ENCODE measurements around the gene INSL3. TPM values are rescaled to one million over a fixed set of nuclear protein-coding genes. Genes with fewer than 3 reads are reported as not detected.
"Not testable (repeated sequence)": the region's sequence is repeated elsewhere in the genome, so short reads cannot be mapped to it uniquely, and the experiment has no call there.

INSL3 gene
- polyA plus RNA-seq, 1 donor from 2014 or later, result not detected

- TF ChIP-seq SMC3 (conservative IDR thresholded peaks at IDR 0.05; ENCODE audit: poor library complexity), result no peak
Measured at GRCh38 chr19:17778968-17779929, 42.1 kb downstream of the INSL3 start (continued).

DNA sequence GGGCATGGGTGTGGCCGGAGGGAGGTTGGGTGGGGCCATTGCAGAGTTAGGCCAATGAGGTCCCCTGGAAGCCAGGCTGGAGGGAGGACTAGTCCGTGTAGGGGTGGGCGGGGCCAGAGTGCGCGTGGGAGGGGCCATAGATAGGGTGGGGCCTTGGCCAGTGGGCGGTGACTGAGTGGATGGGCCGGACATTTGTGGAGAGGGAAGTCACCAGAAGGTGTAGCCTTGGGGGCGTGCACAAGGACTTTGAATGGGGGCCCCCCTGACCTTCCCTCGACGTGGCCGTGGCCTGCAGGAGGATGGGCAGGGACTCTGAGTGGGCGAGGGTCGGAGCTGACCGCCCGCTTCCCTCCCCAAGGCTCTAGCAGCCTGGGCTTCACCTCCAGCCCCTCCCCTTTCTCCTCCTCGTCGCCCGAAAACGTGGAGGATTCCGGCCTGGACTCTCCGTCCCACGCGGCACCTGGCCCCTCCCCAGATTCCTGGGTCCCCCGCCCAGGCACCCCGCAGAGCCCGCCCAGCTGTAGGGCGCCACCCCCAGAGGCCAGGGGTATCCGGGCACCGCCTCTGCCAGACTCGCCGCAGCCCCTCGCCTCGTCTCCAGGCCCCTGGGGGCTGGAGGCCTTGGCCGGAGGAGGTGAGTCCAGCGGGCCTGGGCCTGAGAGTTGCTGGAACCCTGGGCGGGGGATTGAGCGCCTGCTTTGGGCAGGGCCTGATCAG is 42.9 kb downstream of the INSL3 start:
- Histone ChIP-seq H3K4me3 (ENCODE audit: low read length) (no peak overlapping the region), H3K9ac (ENCODE audit: low read length) (no peak overlapping the region), H3K4me2 (ENCODE audit: low read length) (no peak overlapping the region), H4K20me1 (ENCODE audit: insufficient read depth) (no peaks in the 10 kb centered on the region), H3K36me3 (ENCODE audit: insufficient read depth, low read length) (no peaks in the 10 kb centered on the region), H3K27me3 (ENCODE audit: insufficient read depth, low read depth, low read length) (no peaks in the 10 kb centered on the region), H3F3A (ENCODE audit: insufficient read depth, low read length, poor library complexity, severe bottlenecking) (no peaks in the 10 kb centered on the region), H3K9me2 (ENCODE audit: insufficient read depth, low read length) (no peaks in the 10 kb centered on the region), H3K9me3 (ENCODE audit: low read length) (no peaks in the 10 kb centered on the region), H2AFZ (ENCODE audit: low read depth, low read length) (no peak overlapping the region), H3K79me2 (replicated peaks; ENCODE audit: insufficient read depth, low read length) (no peaks in the 10 kb centered on the region), H3K27ac (ENCODE audit: low read length) (no peak overlapping the region)
- TF ChIP-seq CTCF (IDR thresholded peaks at IDR 0.05; ENCODE audit: poor library complexity, severe bottlenecking) (no peak), REST (IDR thresholded peaks at IDR 0.05; ENCODE audit: borderline replicate concordance) (no peak), RAD21 (conservative IDR thresholded peaks at IDR 0.05) (no peak), MXI1 (conservative IDR thresholded peaks at IDR 0.05; ENCODE audit: poor library complexity, severe bottlenecking) (no peak), POLR2AphosphoS5 (IDR thresholded peaks at IDR 0.05) (no peak), TAF1 (IDR thresholded peaks at IDR 0.05; ENCODE audit: low read depth) (no peak), SMC3 (conservative IDR thresholded peaks at IDR 0.05; ENCODE audit: poor library complexity) (no peak), EP300 (conservative IDR thresholded peaks at IDR 0.05; ENCODE audit: poor library complexity, severe bottlenecking) (no peak), EZH2 (IDR thresholded peaks at IDR 0.05; ENCODE audit: borderline replicate concordance, insufficient read depth, low read length, poor library complexity, severe bottlenecking) (no peak)

DNA sequence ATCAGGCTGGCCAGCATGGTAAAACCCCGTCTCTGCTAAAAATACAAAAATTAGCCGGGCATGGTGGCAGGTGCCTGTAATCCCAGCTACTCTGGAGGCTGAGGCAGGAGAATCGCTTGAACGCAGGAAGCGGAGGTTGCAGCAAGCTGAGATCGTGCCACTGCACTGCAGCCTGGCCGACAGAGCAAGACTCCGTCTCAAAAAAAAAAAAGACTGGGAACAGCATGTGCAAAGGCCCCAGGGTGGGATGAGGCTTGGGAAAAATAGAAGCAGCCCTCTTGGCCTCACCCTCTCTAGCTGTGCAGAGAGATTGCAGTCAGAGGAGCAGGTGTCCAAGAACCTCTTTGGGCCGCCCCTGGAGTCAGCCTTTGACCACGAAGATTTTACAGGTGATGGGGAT is 43.5 kb downstream of the INSL3 start:
- H4K20me1 ChIP-seq (ENCODE audit: insufficient read depth); H3K9me2 ChIP-seq (ENCODE audit: insufficient read depth, low read length); H2AFZ ChIP-seq (ENCODE audit: low read depth, low read length); H3K9me3 ChIP-seq (ENCODE audit: low read length); H3K4me3 ChIP-seq (ENCODE audit: low read length); H3F3A ChIP-seq (ENCODE audit: insufficient read depth, low read length, poor library complexity, severe bottlenecking); H3K9ac ChIP-seq (ENCODE audit: low read length); H3K27me3 ChIP-seq (ENCODE audit: insufficient read depth, low read depth, low read length); H3K27ac ChIP-seq (ENCODE audit: low read length); H3K4me2 ChIP-seq (ENCODE audit: low read length); H3K36me3 ChIP-seq (ENCODE audit: insufficient read depth, low read length); H3K79me2 ChIP-seq (replicated peaks; ENCODE audit: insufficient read depth, low read length): not testable (repeated sequence)
